ENCODE data around the gene FUT2. TPM values are rescaled to one million over a fixed set of nuclear protein-coding genes. Genes with fewer than 3 reads are reported as not detected.

Gene FUT2
- total RNA-seq, 1 experiment from 2014 or later, result not detected

GRCh38 chr19:48726556-48726955, 30.8 kb downstream of the FUT2 start:
- DNase-seq (ENCODE audit: low spot score), result no peak

- DNase-seq (ENCODE audit: low spot score), result no peak
Observed at GRCh38 chr19:48728911-48729664, 33.3 kb downstream of the FUT2 start.

- no peak for DNase-seq (ENCODE audit: low spot score)
Observed at GRCh38 chr19:48731452-48731851, 35.7 kb downstream of the FUT2 start.

GRCh38 chr19:48734625-48735024, 38.9 kb downstream of the FUT2 start:
- no peak for DNase-seq (ENCODE audit: low spot score)

GRCh38 chr19:48735031-48735615, 39.4 kb downstream of the FUT2 start:
- no peak for DNase-seq (ENCODE audit: low spot score)

GRCh38 chr19:48737360-48737998, 41.7 kb downstream of the FUT2 start:
- no peak for DNase-seq (ENCODE audit: low spot score)

- DNase-seq (ENCODE audit: low spot score), result peak; percentile 44
Observed at GRCh38 chr19:48738557-48739403, 43.0 kb downstream of the FUT2 start.

GRCh38 chr19:48739404-48740163, 43.8 kb downstream of the FUT2 start:
- no peak for DNase-seq (ENCODE audit: low spot score)

GRCh38 chr19:48740164-48740972, 44.6 kb downstream of the FUT2 start, which contains the start of gene RASIP1:
RASIP1 (minus strand) TSS chr19:48740610; CDS start chr19:48740282, 328 bp downstream.
- DNase-seq (ENCODE audit: low spot score), result no peak

- no peak for DNase-seq (ENCODE audit: low spot score)
Observed at GRCh38 chr19:48741129-48741999, 45.6 kb downstream of the FUT2 start.

GRCh38 chr19:48742096-48742495, 46.3 kb downstream of the FUT2 start:
- DNase-seq (ENCODE audit: low spot score), result no peak

- no peak for DNase-seq (ENCODE audit: low spot score)
Observed at GRCh38 chr19:48745208-48745995, 49.6 kb downstream of the FUT2 start.

- DNase-seq (ENCODE audit: low spot score), result no peak
Observed at GRCh38 chr19:48746110-48746509, 50.3 kb downstream of the FUT2 start.

GRCh38 chr19:48746738-48747575, 51.2 kb downstream of the FUT2 start, which contains the start of gene IZUMO1:
IZUMO1 (minus strand) TSS chr19:48746909; CDS start chr19:48745859, 1,050 bp downstream.
- DNase-seq (ENCODE audit: low spot score), result peak; percentile 69

GRCh38 chr19:48749571-48750198, 53.9 kb downstream of the FUT2 start:
- no peak for DNase-seq (ENCODE audit: low spot score)

GRCh38 chr19:48750351-48750750, 54.6 kb downstream of the FUT2 start:
- no peak for DNase-seq (ENCODE audit: low spot score)

All from A172 (cell line).